Left forelimb (tissue), 1 donor: ENCODE results near the gene ANO1.

Experiments
- DNase-seq: peaks from one replicate; pipeline ENCODE4 v3.0.0-alpha.2; 2018; ENCODE audit warnings: low spot score

The ANO1 gene

GRCh38 chr11:70115778-70116177, 37.7 kb downstream of the ANO1 start:
- no peak for DNase-seq

DNA sequence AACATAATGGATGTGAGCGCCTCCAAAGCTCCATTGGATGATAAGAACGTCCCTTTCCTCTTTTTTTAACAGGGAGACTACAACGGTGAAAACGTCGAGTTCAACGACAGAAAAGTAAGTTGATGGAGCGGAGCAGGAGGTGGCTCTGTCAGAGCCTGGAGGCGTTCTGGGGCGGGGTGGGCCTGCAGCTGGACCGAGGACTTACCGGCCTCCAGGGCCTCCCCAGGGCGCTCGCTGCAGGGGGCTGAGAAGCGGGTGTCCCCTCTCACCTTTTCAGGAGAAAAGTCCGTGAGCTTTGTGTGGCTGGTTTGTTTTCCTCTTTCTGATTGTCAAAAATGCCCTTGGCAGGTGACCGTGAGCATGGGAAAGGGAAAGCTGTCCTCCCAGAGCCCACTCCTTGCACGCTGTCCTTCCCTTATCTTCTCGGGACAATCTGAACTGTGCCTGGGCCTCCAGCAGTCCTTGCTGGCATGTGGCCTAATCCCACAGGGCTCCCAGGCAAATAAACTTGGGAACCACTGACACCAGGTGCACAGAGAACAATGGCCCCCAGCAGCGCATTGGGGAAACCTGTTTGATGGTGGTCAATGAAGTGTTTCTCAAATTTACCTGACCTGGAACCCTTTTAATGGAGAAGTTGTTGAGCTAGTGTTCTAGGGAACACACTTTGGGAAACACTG, 38.4 kb downstream of the ANO1 start:
- no peak for DNase-seq

- no peak for DNase-seq
Observed at GRCh38 chr11:70117567-70118145, 39.5 kb downstream of the ANO1 start.

- DNase-seq: no peak
Observed at GRCh38 chr11:70118642-70119041, 40.5 kb downstream of the ANO1 start.

DNA sequence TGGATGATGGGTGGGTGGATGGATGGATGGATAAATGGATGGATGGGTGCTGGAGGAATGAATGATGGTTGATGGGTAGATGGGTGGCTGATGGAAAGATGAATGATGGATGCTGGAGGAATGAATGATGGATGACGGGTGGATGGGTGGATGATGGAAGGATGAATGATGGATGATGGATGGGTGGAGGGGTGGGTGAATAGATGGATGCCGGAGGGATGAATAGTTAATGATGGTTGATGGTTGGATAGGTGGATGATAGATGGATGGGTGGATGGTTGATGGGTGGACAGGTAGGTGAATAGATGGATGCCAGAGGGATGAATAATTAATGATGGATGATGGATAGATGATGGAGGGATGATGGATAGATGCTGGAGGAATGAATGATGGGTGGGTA, 41.4 kb downstream of the ANO1 start:
- no peak for DNase-seq

GRCh38 chr11:70120674-70121073, 42.6 kb downstream of the ANO1 start:
- no peak for DNase-seq

DNA sequence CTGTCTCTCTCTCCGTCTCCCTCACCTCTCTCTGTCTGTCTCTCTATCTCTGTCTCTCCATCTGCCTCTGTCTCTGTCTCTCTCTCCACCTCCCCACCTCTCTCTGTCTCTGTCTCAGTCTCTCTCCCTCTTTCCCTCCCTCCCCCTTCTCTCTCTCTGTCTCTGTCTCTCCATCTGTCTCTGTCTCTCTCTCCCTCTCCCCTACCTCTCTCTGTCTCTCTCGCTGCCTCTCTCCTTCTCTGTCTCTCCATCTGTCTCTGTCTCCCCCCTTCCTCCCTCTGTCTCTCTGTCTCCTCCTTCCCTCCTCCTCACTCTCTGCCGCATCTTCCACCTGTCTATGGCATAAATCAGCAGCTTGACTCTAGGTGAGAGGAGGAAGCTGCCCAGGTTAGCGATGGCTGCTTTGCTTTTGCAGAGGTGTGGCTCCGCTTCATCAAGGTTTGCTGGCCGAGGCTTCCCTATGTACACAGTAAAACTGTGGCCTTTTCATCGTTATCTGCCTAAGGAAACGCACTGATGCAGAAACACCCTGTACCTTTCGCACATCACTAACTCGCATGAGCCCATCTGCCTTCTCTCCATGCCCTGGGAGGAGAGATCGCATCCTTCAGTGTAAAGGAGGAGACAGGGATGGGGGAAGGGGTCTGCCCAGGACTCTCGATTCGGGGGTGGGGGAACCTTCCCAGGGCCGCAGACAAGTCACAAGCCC, 44.5 kb downstream of the ANO1 start:
- no peak for DNase-seq

DNA sequence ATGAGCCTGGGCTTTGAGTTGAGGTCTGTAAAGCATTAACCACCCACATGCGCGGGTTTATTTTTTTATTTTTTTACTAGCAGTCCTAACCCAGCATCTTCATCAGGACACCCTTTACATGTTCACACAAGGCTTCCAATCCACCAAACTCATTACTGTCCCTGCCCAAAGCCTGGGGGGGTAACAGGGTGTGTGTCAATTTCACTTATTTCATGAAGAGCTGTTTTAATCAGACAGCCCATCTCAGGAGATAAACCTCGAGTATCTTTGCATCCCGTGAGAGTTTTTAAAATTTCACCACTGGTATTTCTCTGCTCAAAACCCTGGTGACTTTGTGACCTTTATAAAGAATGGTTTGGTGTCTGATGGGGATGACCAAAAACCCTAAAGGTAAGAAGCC, 45.6 kb downstream of the ANO1 start:
- DNase-seq: no peak

- DNase-seq: no peak
Observed at GRCh38 chr11:70124321-70125000, 46.3 kb downstream of the ANO1 start.

DNA sequence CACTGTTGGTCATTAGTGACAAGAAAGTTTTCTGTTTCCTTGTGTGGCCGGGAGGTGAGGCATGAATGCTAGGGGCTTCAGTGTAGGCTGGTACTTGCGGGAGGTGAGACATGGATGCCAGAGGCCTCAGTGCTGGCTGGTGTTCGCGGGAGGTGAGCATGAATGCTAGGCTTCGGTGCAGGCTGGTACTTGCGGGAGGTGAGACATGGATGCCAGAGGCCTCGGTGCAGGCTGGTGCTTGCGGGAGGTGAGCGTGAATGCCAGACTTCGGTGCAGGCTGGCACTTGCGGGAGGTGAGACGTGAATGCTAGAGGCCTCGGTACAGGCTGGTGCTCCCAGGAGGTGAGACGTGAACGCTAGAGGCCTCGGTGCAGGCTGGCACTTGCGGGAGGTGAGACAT, 48.4 kb downstream of the ANO1 start:
- DNase-seq: no peak

- no peak for DNase-seq
Observed at GRCh38 chr11:70127653-70128434, 49.7 kb downstream of the ANO1 start.

DNA sequence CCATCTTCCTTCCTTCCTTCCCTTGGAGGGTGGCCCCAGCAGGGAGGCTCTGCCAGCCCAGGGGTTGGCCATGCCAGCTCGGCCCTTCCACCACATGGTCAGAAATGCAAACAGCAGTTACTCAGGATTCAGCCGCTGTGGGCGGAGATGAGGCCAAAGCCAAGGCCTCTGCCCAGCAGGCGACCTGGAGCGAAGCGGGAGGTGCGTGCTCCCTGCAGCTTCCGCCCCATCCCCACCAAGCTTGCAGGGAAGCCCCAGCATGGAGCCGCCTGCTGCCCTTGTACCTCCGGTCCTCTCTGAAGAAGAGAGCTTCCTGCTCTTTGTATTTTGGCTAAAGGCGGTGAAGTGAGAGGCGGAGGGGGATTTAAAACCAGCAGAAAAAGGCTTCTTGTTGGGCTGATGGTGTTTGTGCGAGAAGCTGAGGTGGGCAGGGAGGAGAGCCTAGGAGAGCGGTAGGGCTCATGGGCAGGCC, 50.4 kb downstream of the ANO1 start:
- DNase-seq: no peak

DNA sequence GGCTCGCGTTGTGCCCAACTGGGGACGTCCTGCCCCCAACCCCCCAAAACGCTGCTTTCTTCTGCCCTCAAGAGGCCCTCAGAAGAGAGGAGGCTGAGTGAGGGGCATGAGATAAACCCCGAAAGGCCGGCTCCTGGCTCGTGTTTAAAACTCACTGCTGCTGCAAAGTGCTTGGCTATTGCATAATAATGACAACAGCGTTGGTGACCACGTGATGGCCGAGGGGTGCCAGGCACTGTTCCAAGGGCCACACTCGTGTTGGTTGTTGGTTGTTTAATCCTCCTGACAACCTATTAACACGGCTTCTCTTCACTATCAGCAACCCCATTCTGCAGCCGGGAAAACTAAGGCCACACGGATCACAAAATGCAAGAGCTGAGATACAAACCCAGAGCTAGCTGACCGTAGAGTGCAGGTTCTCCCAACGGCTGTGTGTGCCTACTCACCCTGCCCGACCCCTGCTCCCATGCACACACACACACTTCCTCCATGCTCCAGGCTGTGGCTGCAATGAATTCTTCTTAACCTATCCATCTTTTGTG, 51.0 kb downstream of the ANO1 start:
- DNase-seq: no peak

GRCh38 chr11:70130636-70131035, 52.5 kb downstream of the ANO1 start:
- no peak for DNase-seq

- no peak for DNase-seq
Observed at GRCh38 chr11:70131606-70132190, 53.6 kb downstream of the ANO1 start.

- DNase-seq: no peak
Observed at GRCh38 chr11:70132641-70133040, 54.5 kb downstream of the ANO1 start.

DNA sequence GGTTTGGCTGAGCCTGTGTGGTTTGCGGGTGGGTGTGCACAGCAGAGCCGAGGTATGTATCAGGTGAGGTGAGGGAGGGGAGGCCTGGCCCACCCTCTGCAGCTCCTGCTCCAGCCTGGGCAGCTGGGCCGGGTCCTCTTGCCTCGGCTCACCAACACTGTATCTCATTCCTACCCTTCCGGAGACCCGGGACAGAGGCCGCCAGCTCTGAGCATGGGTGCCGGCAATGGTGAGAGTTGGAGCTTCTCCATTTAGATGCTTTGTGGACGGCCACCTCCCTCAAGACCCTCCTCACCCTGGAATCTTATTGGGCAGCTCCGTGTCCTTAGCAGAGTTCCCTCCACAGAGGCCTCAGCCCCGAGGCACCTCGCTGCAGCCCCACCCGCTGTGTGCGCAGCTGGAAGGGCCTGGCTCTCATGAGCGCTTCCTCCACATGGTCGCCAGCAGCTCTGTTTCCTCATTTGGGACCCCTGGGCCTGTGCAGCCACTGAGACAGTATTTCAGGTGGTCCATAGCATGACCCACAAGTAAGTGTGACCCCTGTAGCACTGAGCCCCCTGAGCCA, 55.7 kb downstream of the ANO1 start:
- no peak for DNase-seq

DNA sequence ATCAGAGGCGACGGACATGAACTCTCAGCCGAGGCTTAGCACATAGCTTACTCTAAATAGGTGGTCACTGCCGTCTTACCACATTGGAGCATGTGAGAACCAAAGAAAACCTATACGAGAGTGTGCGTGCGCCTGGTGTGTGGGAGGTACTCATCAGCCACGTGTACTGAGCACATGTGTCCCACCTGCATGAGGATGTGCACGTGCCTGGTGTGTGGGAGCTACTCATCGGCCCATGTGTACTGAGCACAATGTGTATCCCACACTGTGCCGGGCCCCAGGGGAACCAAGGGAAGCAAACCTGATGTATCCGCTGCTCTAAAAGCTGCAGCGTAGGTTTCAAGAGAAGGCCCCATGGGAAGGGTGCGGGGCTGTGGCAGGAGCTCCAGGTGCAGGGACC, 56.4 kb downstream of the ANO1 start:
- no peak for DNase-seq

DNA sequence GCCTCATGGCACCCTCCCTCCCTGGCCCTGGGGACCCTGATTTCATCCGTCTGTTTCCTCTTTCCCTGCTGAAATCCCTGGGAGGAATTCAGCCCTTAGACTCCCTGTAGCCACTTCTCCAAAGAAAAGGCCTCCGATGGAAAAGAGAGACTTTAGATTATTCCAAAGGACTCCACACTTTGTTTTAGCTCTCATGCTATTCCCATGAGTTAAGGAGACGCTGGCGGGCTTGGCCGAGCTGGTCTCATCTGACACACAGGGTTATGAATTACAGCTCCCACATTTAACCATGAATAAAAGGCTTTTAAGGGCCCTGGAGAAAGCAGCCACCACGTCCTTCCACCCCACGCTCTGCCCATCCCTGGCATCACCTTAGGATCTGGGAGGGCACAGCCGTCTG, 57.0 kb downstream of the ANO1 start:
- no peak for DNase-seq

DNA sequence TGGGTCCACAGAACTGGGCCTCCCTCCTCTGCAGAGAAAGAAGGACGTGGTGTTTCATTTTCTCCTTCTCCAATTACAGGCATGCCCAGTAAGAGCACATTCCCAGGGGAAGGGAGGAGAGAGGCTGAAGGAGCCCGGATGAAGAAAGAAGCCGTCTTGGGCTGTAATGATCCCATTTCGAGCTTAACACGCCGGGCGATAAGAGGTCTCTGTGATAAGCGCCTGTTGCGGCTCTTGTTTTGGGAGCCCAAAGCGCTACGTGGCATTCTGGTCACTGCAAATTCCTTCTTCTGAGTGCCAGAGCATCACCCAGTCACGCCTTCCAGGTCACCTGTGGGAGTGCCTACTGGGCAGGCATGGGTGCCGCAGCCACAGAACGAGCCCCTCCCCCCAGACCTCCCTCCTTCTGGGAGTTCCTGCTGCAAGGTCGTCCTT, 57.5 kb downstream of the ANO1 start:
- DNase-seq: no peak

DNA sequence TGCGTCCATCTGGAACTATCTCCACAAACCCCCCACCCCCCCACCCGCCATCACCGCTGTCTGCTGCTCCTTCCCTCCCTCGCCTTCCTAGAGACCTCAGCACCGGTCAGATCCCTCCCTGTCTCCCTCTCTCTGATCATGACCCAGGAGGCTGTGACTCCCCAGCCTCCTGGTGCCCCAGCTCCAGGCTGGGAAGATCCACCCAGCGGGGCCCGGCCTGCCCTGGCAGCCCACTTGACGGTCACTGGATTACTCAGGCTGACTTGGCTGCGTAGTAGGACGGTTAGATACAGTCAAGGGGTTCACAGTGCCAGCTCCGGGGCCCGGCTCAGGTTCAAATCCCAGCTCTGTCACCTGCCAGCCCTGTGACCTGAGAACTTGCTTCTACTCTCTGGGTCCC, 59.3 kb downstream of the ANO1 start:
- DNase-seq: no peak
